GM12891 (cell line): ENCODE data around the gene NOS3.

Source experiments
- POLR2A ChIP-seq: IDR thresholded peaks from 2 replicates; pipeline ENCODE4 v1.6.1; 2011; ENCODE audit warnings: low read depth, low read length, control low read depth
- POLR2AphosphoS5 ChIP-seq: IDR thresholded peaks from 2 replicates; pipeline ENCODE4 v1.6.1; 2011; ENCODE audit warnings: low read depth, low read length, control low read depth
- POU2F2 ChIP-seq: IDR thresholded peaks from 2 replicates; pipeline ENCODE4 v1.6.1; 2011; ENCODE audit warnings: low read depth, mild to moderate bottlenecking, control low read depth, low read length, moderate library complexity
- SPI1 ChIP-seq: IDR thresholded peaks from 2 replicates; pipeline ENCODE4 v1.6.1; 2011; ENCODE audit warnings: low read depth, low read length, control low read depth
- TAF1 ChIP-seq: IDR thresholded peaks from 2 replicates; pipeline ENCODE4 v1.6.1; 2011; ENCODE audit warnings: low read depth, low read length, control low read depth

DNA sequence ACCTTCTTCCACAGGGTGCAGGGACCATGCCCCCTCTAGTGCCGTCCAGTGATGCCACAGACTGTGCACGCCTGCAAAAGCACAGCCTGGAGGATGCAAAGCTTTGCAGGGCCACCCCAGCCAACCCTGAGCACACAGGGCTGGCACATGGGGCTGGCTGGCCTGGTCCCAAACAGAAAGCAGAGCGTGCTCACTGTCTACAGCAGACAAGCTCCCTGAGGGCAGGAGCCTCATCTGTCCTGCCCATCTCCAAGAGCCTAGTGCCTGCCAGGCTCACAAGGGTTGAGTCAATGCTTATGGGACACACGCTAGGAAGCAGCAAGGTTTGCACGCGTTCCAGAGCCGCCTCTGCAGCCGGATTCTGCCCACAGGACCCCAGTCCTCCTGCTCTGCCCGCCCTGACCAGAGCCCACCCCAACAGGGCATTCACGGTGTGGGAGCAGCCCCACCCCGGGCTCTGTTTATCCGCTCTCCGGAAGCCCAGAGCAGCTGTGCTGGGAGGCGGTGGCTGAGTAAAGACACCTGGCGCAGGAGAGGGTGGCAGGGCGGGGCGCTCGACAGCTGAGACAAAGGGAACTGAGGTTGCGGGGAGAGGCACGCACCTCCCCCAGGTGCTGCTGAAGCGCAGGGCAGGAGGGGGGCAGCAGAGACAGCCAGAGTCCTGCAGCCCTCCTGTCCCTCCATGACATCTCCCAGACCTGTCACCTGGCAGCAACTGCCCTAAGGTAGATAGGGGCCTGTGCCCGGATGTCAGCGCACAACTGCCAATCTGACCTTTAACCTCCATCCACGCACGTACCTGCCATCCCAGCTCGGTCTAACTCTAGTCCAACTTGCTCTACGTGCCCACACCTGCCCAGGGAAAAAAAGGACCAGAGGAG, 17.0 kb upstream of the NOS3 start:
- TF ChIP-seq POLR2A (no peak), POLR2AphosphoS5 (no peak), SPI1 (no peak), TAF1 (no peak), POU2F2 (no peak)
